Ascending aorta (tissue), 2 donors: ENCODE results near the gene KLF11. TPM values are rescaled to one million over a fixed set of nuclear protein-coding genes. Genes with fewer than 3 reads are reported as not detected.
A peak's percentile ranks its signal among the peaks of the same experiment; 100 is the strongest.

Experiments used
- DNase-seq, 2 donors: peaks; one replicate each; pipeline ENCODE4 v3.0.0-alpha.2; 2019; ENCODE audit warnings: low spot score in 2 of 2
- H3K27ac ChIP-seq, 2 donors: fragments of 200-600 bp; sonication (generic); one replicate each; pipeline ENCODE4 v1.5.1; 2016 to 2017; ENCODE audit warnings: mild to moderate bottlenecking in 1 of 2
- H3K27me3 ChIP-seq: fragments of 200-600 bp; sonication (generic); one replicate; pipeline ENCODE4 v1.5.1; 2017
- H3K36me3 ChIP-seq, 2 donors: fragments of 200-600 bp; sonication (generic); one replicate each; pipeline ENCODE4 v1.5.1; 2016
- H3K4me1 ChIP-seq, 2 donors: fragments of 200-600 bp; sonication (generic); one replicate each; pipeline ENCODE4 v1.5.1; 2016 to 2017; ENCODE audit warnings: mild to moderate bottlenecking in 1 of 2
- H3K4me3 ChIP-seq, 2 donors: fragments of 200-600 bp; sonication (generic); one replicate each; pipeline ENCODE4 v1.5.1; 2016 to 2017; ENCODE audit warnings: mild to moderate bottlenecking in 1 of 2
- H3K9me3 ChIP-seq, 2 donors: fragments of 200-600 bp; sonication (generic); one replicate each; pipeline ENCODE4 v1.5.1; 2016
- CTCF ChIP-seq, 3 experiments: fragments of 200-600 bp in 2 of 3; fragments of 450-650 bp in 1 of 3; sonication (generic) in 2 of 3; IDR thresholded peaks; one replicate each; pipeline ENCODE4 v1.5.1; 2016 to 2019; ENCODE audit warnings: antibody characterized with exemption in 3 of 3, mild to moderate bottlenecking in 1 of 3, moderate library complexity in 1 of 3
- intact Hi-C: fragments of 100-400 bp; cut with DNase I; formaldehyde crosslinking; loops from one replicate; pipeline ENCODE4 v1.15.1; 2023
- total RNA-seq: library from RNA; depleted of rRNA; stranded (reverse); fragments of >200 nt; gene quantifications from one replicate; pipeline ENCODE4 v1.1.0, GENCODE V29; 2016

KLF11 gene
- total RNA-seq: 37.6 TPM

GRCh38 chr2:10043256-10043905 lies at the start of gene KLF11:
KLF11 (plus strand) TSS chr2:10043550; CDS start chr2:10043717, 167 bp downstream.
- TF ChIP-seq CTCF (IDR thresholded peaks at IDR 0.05): peak in 1 of 3 experiments; percentile 12
- peaks cover 10% of the 10 kb centered on the region in 2 donors for H3K36me3 ChIP-seq
- peak within 1 kb of the TSS; percentile 97 for H3K27ac ChIP-seq
- no peaks in the 10 kb centered on the region for H3K9me3 ChIP-seq
- peak within 1 kb of the TSS; percentile 65 to 81 for H3K4me3 ChIP-seq
- DNase-seq: peak; percentile 81 to 97
- no peaks in the 10 kb centered on the region for H3K27me3 ChIP-seq
- H3K4me1 ChIP-seq: peaks cover 6 to 37% of the 10 kb centered on the region in 2 donors
- intact Hi-C loops: loop anchor here (5.0 to 10.0 kb wide), 7 partner anchors 39 to 1366 kb away; partner anchors contain the start of genes ADAM17, CYS1, HPCAL1 and TAF1B

- no peaks in the 10 kb centered on the region for H3K36me3 ChIP-seq
- peak in 1 of 2 donors; percentile 41 for DNase-seq
Measured at GRCh38 chr2:9994462-9994861, 48.9 kb upstream of the KLF11 start.

GRCh38 chr2:9995059-9995458 lies 48.3 kb upstream of the KLF11 start:
- Histone ChIP-seq H3K36me3 (no peaks in the 10 kb centered on the region), H3K9me3 (no peaks in the 10 kb centered on the region), H3K27me3 (no peaks in the 10 kb centered on the region), H3K4me3 (no peak overlapping the region), H3K4me1 (peaks cover 0 to 8% of the 10 kb centered on the region in 2 donors), H3K27ac (no peak overlapping the region)
- peak in 1 of 2 donors; percentile 33 for DNase-seq
- intact Hi-C loops: no loop called here
- no peak for TF ChIP-seq CTCF (IDR thresholded peaks at IDR 0.05)

More at GRCh38 chr2:9994462-9994861, 48.9 kb upstream of the KLF11 start:
- H3K27ac ChIP-seq: no peak overlapping the region
- no peak for TF ChIP-seq CTCF (IDR thresholded peaks at IDR 0.05)
- peaks cover 0 to 8% of the 10 kb centered on the region in 2 donors for H3K4me1 ChIP-seq
- H3K4me3 ChIP-seq: no peak overlapping the region
- H3K9me3 ChIP-seq: no peaks in the 10 kb centered on the region
- H3K27me3 ChIP-seq: no peaks in the 10 kb centered on the region
- intact Hi-C loops: no loop called here

GRCh38 chr2:9996321-9996720 lies 47.0 kb upstream of the KLF11 start:
- TF ChIP-seq CTCF (IDR thresholded peaks at IDR 0.05): no peak
- Histone ChIP-seq H3K36me3 (no peaks in the 10 kb centered on the region), H3K4me3 (no peak overlapping the region), H3K27ac (no peak overlapping the region), H3K27me3 (no peaks in the 10 kb centered on the region), H3K4me1 (peaks cover 0 to 8% of the 10 kb centered on the region in 2 donors), H3K9me3 (no peaks in the 10 kb centered on the region)
- intact Hi-C loops: no loop called here
- DNase-seq: peak in 1 of 2 donors; percentile 28

- no peak overlapping the region for H3K27ac ChIP-seq
- TF ChIP-seq CTCF (IDR thresholded peaks at IDR 0.05): no peak
- no peak for DNase-seq
- H3K27me3 ChIP-seq: no peaks in the 10 kb centered on the region
- H3K4me1 ChIP-seq: no peaks in the 10 kb centered on the region
- intact Hi-C loops: no loop called here
- no peak overlapping the region for H3K4me3 ChIP-seq
- H3K36me3 ChIP-seq: no peaks in the 10 kb centered on the region
- no peaks in the 10 kb centered on the region for H3K9me3 ChIP-seq
Measured at GRCh38 chr2:9997936-9998335, 45.4 kb upstream of the KLF11 start.
